KMS-11 (cell line): ENCODE measurements around the gene CIROP.

ENCODE experiments used
- H2AFZ ChIP-seq: fragments of 200-600 bp; sonication (generic); 2 replicates; pipeline ENCODE4 v1.6.1; 2016; ENCODE audit warnings: antibody characterized with exemption, mixed run types, low read depth
- H3K27ac ChIP-seq: fragments of 200-600 bp; sonication (generic); 2 replicates; pipeline ENCODE4 v1.6.1; 2016; ENCODE audit warnings: mild to moderate bottlenecking, mixed run types
- H3K27me3 ChIP-seq: fragments of 200-600 bp; sonication (generic); 2 replicates; pipeline ENCODE4 v1.6.1; 2017; ENCODE audit warnings: mild to moderate bottlenecking, low read depth, mixed run types, moderate library complexity; ENCODE audit not compliant: insufficient read depth
- H3K36me3 ChIP-seq: fragments of 200-600 bp; sonication (generic); 2 replicates; pipeline ENCODE4 v1.6.1; 2017; ENCODE audit warnings: mild to moderate bottlenecking, mixed run types; ENCODE audit not compliant: insufficient read depth
- H3K4me1 ChIP-seq: fragments of 200-600 bp; sonication (generic); 2 replicates; pipeline ENCODE4 v1.6.1; 2016; ENCODE audit warnings: mild to moderate bottlenecking, low read depth, mixed run types; ENCODE audit not compliant: poor library complexity, severe bottlenecking
- H3K4me2 ChIP-seq: fragments of 200-600 bp; sonication (generic); 2 replicates; pipeline ENCODE4 v1.7.0; 2016; ENCODE audit warnings: mild to moderate bottlenecking, mixed run types
- H3K4me3 ChIP-seq: fragments of 200-600 bp; sonication (generic); IDR thresholded peaks from 2 replicates; pipeline ENCODE4 v1.6.1; 2017; ENCODE audit warnings: low read depth, low read length, mixed read lengths; ENCODE audit not compliant: insufficient read depth
- H3K79me2 ChIP-seq: fragments of 200-600 bp; sonication (generic); 2 replicates; pipeline ENCODE4 v1.6.1; 2016; ENCODE audit warnings: low read depth, mixed run types; ENCODE audit not compliant: insufficient read depth
- H3K9ac ChIP-seq: fragments of 200-600 bp; sonication (generic); 2 replicates; pipeline ENCODE4 v1.6.1; 2016; ENCODE audit warnings: mild to moderate bottlenecking, mixed run types
- H4K20me1 ChIP-seq: fragments of 200-600 bp; sonication (generic); 2 replicates; pipeline ENCODE4 v1.6.1; 2016; ENCODE audit warnings: mild to moderate bottlenecking, mixed run types; ENCODE audit not compliant: insufficient read depth
- CTCF ChIP-seq: fragments of 200-600 bp; sonication (generic); conservative IDR thresholded peaks from 2 replicates; pipeline ENCODE4 v1.6.1; 2017; ENCODE audit warnings: low read depth, mild to moderate bottlenecking, antibody characterized with exemption, low read length, moderate library complexity, mixed read lengths

CIROP gene

GRCh38 chr14:23114669-23115038 is 9.9 kb upstream of the CIROP start:
- Histone ChIP-seq H3K27me3 (no peaks in the 10 kb centered on the region), H3K27ac (no peak overlapping the region), H3K79me2 (no peaks in the 10 kb centered on the region), H3K9ac (no peak overlapping the region), H3K4me1 (no peaks in the 10 kb centered on the region), H3K4me2 (no peak overlapping the region), H3K36me3 (no peaks in the 10 kb centered on the region), H3K4me3 (no peak overlapping the region), H2AFZ (no peak overlapping the region), H4K20me1 (no peaks in the 10 kb centered on the region)
- TF ChIP-seq CTCF = no peak

DNA sequence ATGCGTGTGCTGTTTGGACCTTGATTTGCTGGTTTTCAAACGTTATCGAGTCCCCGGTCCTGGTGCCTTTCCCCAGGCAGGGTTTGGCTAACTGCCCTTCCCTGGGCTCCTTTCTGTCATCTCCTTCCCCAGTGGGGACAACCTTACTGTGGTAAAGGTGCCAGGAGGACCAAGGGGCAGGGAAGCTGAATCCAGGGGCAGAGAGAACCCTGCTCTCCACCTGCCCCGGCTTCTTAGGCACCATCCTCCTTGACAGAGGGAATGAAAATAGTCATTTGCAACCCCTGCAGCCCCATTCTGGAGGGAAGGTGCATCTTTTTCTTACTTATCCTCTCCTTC is 9.3 kb upstream of the CIROP start:
- TF ChIP-seq CTCF = no peak
- Histone ChIP-seq H3K27me3 (no peaks in the 10 kb centered on the region), H3K4me2 (no peak overlapping the region), H2AFZ (no peak overlapping the region), H3K36me3 (no peaks in the 10 kb centered on the region), H3K79me2 (no peaks in the 10 kb centered on the region), H4K20me1 (no peaks in the 10 kb centered on the region), H3K4me1 (no peaks in the 10 kb centered on the region), H3K9ac (no peak overlapping the region), H3K27ac (no peak overlapping the region), H3K4me3 (no peak overlapping the region)

- no peaks in the 10 kb centered on the region for H3K4me1 ChIP-seq
- H3K79me2 ChIP-seq = no peaks in the 10 kb centered on the region
- no peak overlapping the region for H3K4me2 ChIP-seq
- no peak overlapping the region for H3K4me3 ChIP-seq
- H3K9ac ChIP-seq = no peak overlapping the region
- H3K27me3 ChIP-seq = no peaks in the 10 kb centered on the region
- H3K36me3 ChIP-seq = no peaks in the 10 kb centered on the region
- TF ChIP-seq CTCF = no peak
- no peaks in the 10 kb centered on the region for H4K20me1 ChIP-seq
- H2AFZ ChIP-seq = no peak overlapping the region
- no peak overlapping the region for H3K27ac ChIP-seq
Observed at GRCh38 chr14:23113431-23114119, 8.8 kb upstream of the CIROP start.

DNA sequence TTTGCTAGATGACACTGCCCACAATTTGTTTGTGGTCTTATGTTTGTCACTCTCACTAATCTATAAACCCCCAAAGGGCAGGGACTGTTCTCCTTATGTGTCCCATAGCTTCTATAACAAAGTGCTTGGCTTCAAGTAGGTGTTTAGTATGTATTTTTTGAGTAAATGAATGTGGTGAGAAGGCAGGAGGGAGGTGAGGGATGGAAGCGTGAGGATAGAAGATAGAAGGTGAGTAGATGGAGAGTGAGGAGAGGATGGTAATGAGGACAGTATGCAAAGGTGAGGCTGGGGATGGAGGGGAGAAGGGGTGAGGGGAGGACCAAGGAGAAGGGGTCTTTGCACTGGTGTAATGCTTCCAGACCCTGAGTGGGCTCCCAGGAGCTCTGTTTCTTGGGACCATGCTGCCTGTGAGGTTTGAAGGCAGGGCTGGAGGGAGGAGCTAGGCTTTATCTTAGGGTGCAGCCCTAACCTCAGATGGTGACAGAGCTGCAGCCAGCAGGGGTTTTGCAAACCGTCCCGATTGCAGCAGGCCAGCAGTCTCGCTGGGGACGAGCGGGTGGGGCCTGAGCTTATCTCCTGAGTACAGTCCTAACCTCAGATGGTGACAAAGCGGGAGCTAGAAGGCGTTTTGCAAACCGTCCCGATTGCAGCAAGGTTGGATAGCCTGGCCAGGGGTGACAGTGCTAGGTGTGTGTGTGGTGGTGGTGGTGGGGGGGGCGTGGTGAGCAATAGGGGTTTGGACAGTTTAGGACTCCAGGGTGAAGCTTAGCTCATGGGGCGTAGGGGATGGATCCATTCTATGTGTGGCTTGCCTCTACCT is 7.8 kb upstream of the CIROP start:
- no peak overlapping the region for H3K4me2 ChIP-seq
- H3K79me2 ChIP-seq = no peaks in the 10 kb centered on the region
- no peak overlapping the region for H3K9ac ChIP-seq
- H2AFZ ChIP-seq = no peak overlapping the region
- no peaks in the 10 kb centered on the region for H3K27me3 ChIP-seq
- no peaks in the 10 kb centered on the region for H3K36me3 ChIP-seq
- no peaks in the 10 kb centered on the region for H3K4me1 ChIP-seq
- H3K27ac ChIP-seq = no peak overlapping the region
- no peak for TF ChIP-seq CTCF
- no peaks in the 10 kb centered on the region for H4K20me1 ChIP-seq
- no peak overlapping the region for H3K4me3 ChIP-seq
